ENCODE data around the gene TCF4.

Gene TCF4

GRCh38 chr18:55256226-55256928 lies 331.6 kb downstream of the TCF4 start:
- TF ChIP-seq, protein P1, sequence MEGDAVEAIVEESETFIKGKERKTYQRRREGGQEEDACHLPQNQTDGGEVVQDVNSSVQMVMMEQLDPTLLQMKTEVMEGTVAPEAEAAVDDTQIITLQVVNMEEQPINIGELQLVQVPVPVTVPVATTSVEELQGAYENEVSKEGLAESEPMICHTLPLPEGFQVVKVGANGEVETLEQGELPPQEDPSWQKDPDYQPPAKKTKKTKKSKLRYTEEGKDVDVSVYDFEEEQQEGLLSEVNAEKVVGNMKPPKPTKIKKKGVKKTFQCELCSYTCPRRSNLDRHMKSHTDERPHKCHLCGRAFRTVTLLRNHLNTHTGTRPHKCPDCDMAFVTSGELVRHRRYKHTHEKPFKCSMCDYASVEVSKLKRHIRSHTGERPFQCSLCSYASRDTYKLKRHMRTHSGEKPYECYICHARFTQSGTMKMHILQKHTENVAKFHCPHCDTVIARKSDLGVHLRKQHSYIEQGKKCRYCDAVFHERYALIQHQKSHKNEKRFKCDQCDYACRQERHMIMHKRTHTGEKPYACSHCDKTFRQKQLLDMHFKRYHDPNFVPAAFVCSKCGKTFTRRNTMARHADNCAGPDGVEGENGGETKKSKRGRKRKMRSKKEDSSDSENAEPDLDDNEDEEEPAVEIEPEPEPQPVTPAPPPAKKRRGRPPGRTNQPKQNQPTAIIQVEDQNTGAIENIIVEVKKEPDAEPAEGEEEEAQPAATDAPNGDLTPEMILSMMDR (conservative IDR thresholded peaks at IDR 0.05) = no peak
- H3K27ac ChIP-seq = no peak overlapping the region

DNA sequence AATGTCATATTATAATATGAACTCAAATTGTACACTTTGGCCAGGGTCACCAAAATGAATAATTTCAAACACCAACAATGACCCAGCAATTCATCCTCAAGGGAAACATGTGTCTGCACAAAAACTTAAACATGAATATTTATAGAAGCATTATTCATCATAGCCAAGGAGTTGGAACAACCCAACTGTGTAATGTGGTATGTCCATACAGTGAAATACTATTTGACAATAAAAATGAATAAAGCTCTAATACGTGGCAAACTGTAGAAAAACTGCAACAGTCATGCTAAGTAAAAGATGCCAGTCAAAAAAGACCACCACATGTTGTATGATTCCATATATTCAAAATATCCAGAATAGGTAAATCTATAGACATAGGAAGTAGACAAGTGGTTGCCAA lies 334.2 kb downstream of the TCF4 start:
- H3K27ac ChIP-seq = no peak overlapping the region
- TF ChIP-seq, protein P1 (conservative IDR thresholded peaks at IDR 0.05) = no peak

- H3K27ac ChIP-seq = no peak overlapping the region
- TF ChIP-seq, protein P1 (conservative IDR thresholded peaks at IDR 0.05) = no peak
These were observed 335.1 kb downstream of the TCF4 start for GRCh38 chr18:55252901-55253300.

DNA sequence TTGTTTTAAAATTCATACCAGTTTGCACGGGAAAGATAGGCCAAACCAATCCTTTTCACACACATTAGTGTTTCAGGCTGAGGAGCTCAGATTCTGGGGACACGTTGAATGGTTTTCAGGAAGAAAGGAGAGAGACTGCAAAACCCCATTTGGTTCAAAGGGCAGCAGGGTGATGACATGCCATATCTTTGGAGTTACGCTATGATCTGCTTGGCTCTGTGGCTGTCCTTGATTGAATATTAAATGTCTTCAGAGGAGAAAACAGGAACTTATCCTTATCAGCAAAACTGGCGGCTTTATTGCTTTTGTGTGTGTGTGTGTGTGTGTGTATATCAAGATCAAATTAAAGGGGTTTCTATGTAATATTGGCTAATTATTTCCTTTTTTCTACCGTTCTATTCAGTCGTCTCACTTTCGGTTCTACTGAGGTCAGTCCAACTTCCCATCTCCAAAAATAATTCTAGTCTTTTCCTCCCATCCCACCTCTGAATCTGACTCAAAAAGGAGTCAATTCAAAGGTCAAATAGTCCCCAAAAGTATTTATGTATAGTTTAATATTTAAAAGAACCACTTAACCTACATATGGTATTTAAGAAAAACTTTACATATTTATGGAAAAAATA lies 335.8 kb downstream of the TCF4 start:
- TF ChIP-seq, protein P1 (conservative IDR thresholded peaks at IDR 0.05) = no peak
- H3K27ac ChIP-seq = no peak overlapping the region

DNA sequence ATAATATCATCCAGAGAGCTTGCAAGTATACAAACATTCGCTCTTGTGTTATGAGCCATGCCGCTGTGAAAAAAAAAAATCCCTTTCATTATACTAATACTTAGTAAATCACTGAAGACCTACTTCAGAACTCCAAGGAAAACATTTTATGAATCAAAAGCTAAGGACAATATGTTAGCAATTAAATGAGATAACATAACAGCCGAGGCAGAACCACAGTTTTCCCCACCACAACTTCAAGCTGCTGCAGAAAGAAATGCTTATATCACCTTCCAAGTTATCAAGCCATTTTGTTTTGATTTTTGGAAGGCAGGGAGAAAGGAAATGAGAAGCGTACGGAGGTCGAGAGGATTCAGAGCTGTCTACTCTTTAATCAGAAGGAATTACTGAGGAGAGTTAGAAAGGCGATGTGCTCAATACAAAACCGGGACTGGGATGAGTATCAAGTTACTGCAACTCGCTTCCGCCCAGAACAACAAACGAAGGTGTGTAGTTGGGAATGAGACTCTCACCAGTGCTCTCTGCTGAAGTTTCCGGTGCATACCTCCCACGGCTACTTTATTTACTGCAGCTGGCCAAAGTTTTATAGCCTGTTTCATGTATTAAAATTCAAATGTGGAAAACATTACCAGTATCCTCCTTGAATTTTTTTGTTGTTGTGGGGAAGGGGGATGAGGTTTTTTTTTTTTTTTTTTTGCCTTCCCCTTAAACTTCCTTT lies 336.6 kb downstream of the TCF4 start:
- H3K27ac ChIP-seq = no peak overlapping the region
- TF ChIP-seq, protein P1 (conservative IDR thresholded peaks at IDR 0.05) = no peak

DNA sequence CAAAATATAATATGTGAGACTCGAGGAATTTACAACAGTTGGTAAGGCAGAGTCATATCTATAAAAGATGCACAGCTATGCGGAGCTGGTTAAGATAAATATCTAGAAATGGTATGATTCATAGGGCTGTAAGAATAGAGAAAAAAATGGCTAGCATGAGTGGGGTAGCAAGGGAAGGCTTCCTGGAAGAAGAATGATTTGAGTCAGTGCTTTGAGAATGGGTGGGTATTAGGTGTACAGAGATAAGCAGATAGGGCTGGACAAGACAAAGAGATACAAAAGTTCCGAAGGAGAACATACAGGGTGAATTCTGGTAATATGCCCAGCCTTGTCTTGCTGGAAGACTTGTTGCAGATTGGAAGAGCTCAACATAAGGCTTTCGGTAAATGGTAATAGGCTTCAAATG lies 337.2 kb downstream of the TCF4 start:
- H3K27ac ChIP-seq = no peak overlapping the region
- TF ChIP-seq, protein P1 (conservative IDR thresholded peaks at IDR 0.05) = no peak

DNA sequence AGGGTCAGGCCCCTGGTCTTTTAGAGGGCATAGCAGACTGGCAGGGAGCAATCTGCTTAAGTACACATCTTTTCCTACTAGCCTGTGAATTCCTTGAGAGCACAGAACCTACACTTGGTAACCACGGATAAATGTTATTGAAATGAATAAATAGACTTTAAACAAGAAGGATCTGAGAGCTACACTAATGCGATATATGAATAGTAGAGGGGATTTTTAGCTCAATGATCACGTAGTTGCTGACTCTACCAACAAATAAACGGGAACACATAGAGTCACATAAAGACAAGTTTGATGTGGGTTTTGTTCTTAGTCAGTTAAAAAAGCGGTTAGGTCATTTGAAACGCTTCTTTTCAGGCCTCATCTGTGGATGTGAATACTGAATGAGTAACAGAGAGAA lies 338.4 kb downstream of the TCF4 start:
- TF ChIP-seq, protein P1 (conservative IDR thresholded peaks at IDR 0.05) = no peak
- no peak overlapping the region for H3K27ac ChIP-seq
